KMS-11 (cell line): Measurements from ENCODE around the gene RBM20.

Source experiments
- H2AFZ ChIP-seq: fragments of 200-600 bp; sonication (generic); 2 replicates; pipeline ENCODE4 v1.6.1; 2016; ENCODE audit warnings: antibody characterized with exemption, mixed run types, low read depth
- H3K27ac ChIP-seq: fragments of 200-600 bp; sonication (generic); 2 replicates; pipeline ENCODE4 v1.6.1; 2016; ENCODE audit warnings: mild to moderate bottlenecking, mixed run types
- H3K27me3 ChIP-seq: fragments of 200-600 bp; sonication (generic); 2 replicates; pipeline ENCODE4 v1.6.1; 2017; ENCODE audit warnings: mild to moderate bottlenecking, low read depth, mixed run types, moderate library complexity; ENCODE audit not compliant: insufficient read depth
- H3K36me3 ChIP-seq: fragments of 200-600 bp; sonication (generic); 2 replicates; pipeline ENCODE4 v1.6.1; 2017; ENCODE audit warnings: mild to moderate bottlenecking, mixed run types; ENCODE audit not compliant: insufficient read depth
- H3K4me1 ChIP-seq: fragments of 200-600 bp; sonication (generic); 2 replicates; pipeline ENCODE4 v1.6.1; 2016; ENCODE audit warnings: mild to moderate bottlenecking, low read depth, mixed run types; ENCODE audit not compliant: poor library complexity, severe bottlenecking
- H3K4me2 ChIP-seq: fragments of 200-600 bp; sonication (generic); 2 replicates; pipeline ENCODE4 v1.7.0; 2016; ENCODE audit warnings: mild to moderate bottlenecking, mixed run types
- H3K4me3 ChIP-seq: fragments of 200-600 bp; sonication (generic); IDR thresholded peaks from 2 replicates; pipeline ENCODE4 v1.6.1; 2017; ENCODE audit warnings: low read depth, low read length, mixed read lengths; ENCODE audit not compliant: insufficient read depth
- H3K79me2 ChIP-seq: fragments of 200-600 bp; sonication (generic); 2 replicates; pipeline ENCODE4 v1.6.1; 2016; ENCODE audit warnings: low read depth, mixed run types; ENCODE audit not compliant: insufficient read depth
- H3K9ac ChIP-seq: fragments of 200-600 bp; sonication (generic); 2 replicates; pipeline ENCODE4 v1.6.1; 2016; ENCODE audit warnings: mild to moderate bottlenecking, mixed run types
- H4K20me1 ChIP-seq: fragments of 200-600 bp; sonication (generic); 2 replicates; pipeline ENCODE4 v1.6.1; 2016; ENCODE audit warnings: mild to moderate bottlenecking, mixed run types; ENCODE audit not compliant: insufficient read depth
- TF ChIP-seq, protein P1 (sequence below): fragments of 200-600 bp; sonication (generic); conservative IDR thresholded peaks from 2 replicates; pipeline ENCODE4 v1.6.1; 2017; ENCODE audit warnings: low read depth, mild to moderate bottlenecking, antibody characterized with exemption, low read length, moderate library complexity, mixed read lengths

The RBM20 gene

DNA sequence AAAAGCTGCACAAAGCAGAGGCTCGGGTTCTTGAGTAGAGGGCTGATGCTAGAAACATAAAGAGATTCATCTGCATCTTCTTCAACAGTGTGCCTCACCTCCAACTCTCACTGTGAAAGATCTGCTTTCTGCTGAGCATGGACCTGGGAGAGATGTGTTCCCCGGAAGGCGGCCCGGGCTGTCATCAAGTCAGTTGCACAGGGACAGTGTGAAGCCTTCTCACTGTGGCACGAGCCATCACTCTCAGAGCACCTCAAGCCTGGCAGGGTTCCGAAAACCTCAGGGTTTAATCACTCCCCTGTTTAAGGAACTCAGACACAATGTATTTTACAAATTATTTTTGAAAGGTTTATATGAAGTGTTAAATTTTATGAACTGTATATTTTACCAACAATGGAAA lies 98.7 kb downstream of the RBM20 start:
- H3K27me3 ChIP-seq, result no peaks in the 10 kb centered on the region
- H3K4me2 ChIP-seq, result peak overlapping the region; percentile 2
- H3K4me3 ChIP-seq, result no peak overlapping the region
- H3K27ac ChIP-seq, result no peak overlapping the region
- H4K20me1 ChIP-seq, result no peaks in the 10 kb centered on the region
- no peaks in the 10 kb centered on the region for H3K36me3 ChIP-seq
- H2AFZ ChIP-seq, result no peak overlapping the region
- no peaks in the 10 kb centered on the region for H3K79me2 ChIP-seq
- peaks cover 33% of the 10 kb centered on the region for H3K4me1 ChIP-seq
- H3K9ac ChIP-seq, result no peak overlapping the region
- TF ChIP-seq, protein P1, sequence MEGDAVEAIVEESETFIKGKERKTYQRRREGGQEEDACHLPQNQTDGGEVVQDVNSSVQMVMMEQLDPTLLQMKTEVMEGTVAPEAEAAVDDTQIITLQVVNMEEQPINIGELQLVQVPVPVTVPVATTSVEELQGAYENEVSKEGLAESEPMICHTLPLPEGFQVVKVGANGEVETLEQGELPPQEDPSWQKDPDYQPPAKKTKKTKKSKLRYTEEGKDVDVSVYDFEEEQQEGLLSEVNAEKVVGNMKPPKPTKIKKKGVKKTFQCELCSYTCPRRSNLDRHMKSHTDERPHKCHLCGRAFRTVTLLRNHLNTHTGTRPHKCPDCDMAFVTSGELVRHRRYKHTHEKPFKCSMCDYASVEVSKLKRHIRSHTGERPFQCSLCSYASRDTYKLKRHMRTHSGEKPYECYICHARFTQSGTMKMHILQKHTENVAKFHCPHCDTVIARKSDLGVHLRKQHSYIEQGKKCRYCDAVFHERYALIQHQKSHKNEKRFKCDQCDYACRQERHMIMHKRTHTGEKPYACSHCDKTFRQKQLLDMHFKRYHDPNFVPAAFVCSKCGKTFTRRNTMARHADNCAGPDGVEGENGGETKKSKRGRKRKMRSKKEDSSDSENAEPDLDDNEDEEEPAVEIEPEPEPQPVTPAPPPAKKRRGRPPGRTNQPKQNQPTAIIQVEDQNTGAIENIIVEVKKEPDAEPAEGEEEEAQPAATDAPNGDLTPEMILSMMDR, result no peak

DNA sequence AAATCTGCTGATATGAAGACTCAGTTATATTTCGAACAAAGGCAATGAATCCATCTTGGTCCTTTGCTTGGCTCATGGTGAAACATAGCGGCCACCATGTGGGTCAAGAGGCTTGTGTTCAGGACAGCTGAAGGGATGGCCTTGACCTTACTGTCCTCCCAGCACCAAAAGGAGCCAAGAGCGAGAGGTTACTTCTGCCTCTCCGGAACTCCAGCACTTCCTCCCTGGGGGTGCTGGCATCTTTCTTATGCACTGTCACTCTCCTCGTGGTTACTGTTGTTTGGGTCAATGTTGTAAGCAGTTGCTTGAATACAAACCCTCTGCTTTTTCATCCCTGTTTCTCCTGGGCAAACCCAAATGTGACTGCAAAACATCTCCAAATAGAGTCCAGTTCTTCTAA lies 100.6 kb downstream of the RBM20 start:
- no peaks in the 10 kb centered on the region for H4K20me1 ChIP-seq
- H3K4me1 ChIP-seq, result peaks cover 41% of the 10 kb centered on the region
- no peak overlapping the region for H3K4me3 ChIP-seq
- no peaks in the 10 kb centered on the region for H3K36me3 ChIP-seq
- no peak overlapping the region for H3K27ac ChIP-seq
- TF ChIP-seq, protein P1, result no peak
- H2AFZ ChIP-seq, result no peak overlapping the region
- no peaks in the 10 kb centered on the region for H3K79me2 ChIP-seq
- H3K9ac ChIP-seq, result no peak overlapping the region
- no peak overlapping the region for H3K4me2 ChIP-seq
- H3K27me3 ChIP-seq, result no peaks in the 10 kb centered on the region

GRCh38 chr10:110746254-110746826 lies 102.2 kb downstream of the RBM20 start:
- no peak overlapping the region for H2AFZ ChIP-seq
- H3K9ac ChIP-seq, result no peak overlapping the region
- peaks cover 41% of the 10 kb centered on the region for H3K4me1 ChIP-seq
- no peaks in the 10 kb centered on the region for H4K20me1 ChIP-seq
- H3K36me3 ChIP-seq, result no peaks in the 10 kb centered on the region
- H3K27ac ChIP-seq, result no peak overlapping the region
- TF ChIP-seq, protein P1, result peak; percentile 94
- no peak overlapping the region for H3K4me3 ChIP-seq
- H3K79me2 ChIP-seq, result no peaks in the 10 kb centered on the region
- H3K27me3 ChIP-seq, result no peaks in the 10 kb centered on the region
- H3K4me2 ChIP-seq, result 0 out of 2 replicates have a peak overlapping the region, but pooled peaks have one; percentile 26

GRCh38 chr10:110746969-110747608 lies 103.0 kb downstream of the RBM20 start:
- TF ChIP-seq, protein P1, result no peak
- H3K9ac ChIP-seq, result no peak overlapping the region
- H3K36me3 ChIP-seq, result no peaks in the 10 kb centered on the region
- no peak overlapping the region for H3K27ac ChIP-seq
- no peaks in the 10 kb centered on the region for H3K27me3 ChIP-seq
- no peak overlapping the region for H2AFZ ChIP-seq
- 0 out of 2 replicates have a peak overlapping the region, but pooled peaks have one; percentile 26 for H3K4me2 ChIP-seq
- no peaks in the 10 kb centered on the region for H3K79me2 ChIP-seq
- peaks cover 40% of the 10 kb centered on the region for H3K4me1 ChIP-seq
- no peaks in the 10 kb centered on the region for H4K20me1 ChIP-seq
- H3K4me3 ChIP-seq, result no peak overlapping the region
